ENCODE results near the gene HLF. TPM values are rescaled to one million over a fixed set of nuclear protein-coding genes. Genes with fewer than 3 reads are reported as not detected.

HLF gene
- total RNA-seq, 1 experiment from 2014 or later: not detected

DNA sequence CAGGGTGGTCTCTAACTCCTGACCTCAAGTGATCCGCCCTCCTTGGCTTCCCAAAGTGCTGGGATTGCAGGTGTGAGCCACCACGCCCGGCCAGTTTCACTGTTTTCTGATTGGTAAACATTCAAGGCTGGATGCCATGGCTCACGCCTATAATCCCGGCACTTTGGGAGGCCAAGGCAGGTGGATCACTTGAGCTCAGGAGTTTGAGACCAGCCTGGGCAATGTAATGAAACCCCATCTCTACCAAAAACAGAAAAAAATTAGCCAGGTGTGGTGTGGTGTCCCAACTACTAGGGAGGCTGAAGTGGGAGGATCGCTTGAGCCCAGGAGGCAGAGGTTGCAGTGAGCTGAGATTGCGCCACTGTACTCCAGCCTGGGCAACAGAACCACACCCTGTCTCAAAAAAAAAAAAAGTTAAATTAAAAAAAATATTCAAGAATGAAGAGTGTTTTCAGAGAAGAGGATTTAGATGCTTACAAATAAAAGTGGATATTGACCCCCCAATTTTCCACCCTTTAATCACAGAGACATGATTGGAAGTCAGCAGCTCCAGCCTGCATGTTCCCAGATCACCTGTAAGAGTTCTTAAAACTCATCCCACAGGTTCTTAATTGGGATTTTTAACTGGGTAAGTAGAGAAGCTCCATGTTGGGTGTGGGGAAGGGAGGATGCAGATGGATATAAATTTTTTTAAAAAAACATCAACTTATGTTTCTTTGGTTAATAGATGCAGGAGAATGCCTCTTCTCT lies 23.8 kb downstream of the HLF start:
- H3K36me3 ChIP-seq (ENCODE audit: insufficient read depth, low read length): no peaks in the 10 kb centered on the region
- H3K4me1 ChIP-seq (ENCODE audit: low read length): no peaks in the 10 kb centered on the region
- H3K4me2 ChIP-seq (ENCODE audit: low read depth, low read length, poor library complexity, severe bottlenecking): no peak overlapping the region
- H3K9me3 ChIP-seq (ENCODE audit: low read length): no peaks in the 10 kb centered on the region
- H2AFZ ChIP-seq (ENCODE audit: low read length): no peak overlapping the region
- H3K4me3 ChIP-seq (ENCODE audit: low read length): no peak overlapping the region
- no peak overlapping the region for H3K27ac ChIP-seq (ENCODE audit: low read length)
- H3K9me2 ChIP-seq (replicated peaks; ENCODE audit: insufficient read depth, low read length): no peaks in the 10 kb centered on the region
- H3K79me2 ChIP-seq (ENCODE audit: low read length): no peaks in the 10 kb centered on the region
- H4K20me1 ChIP-seq (ENCODE audit: insufficient read depth, low read depth, low read length): no peaks in the 10 kb centered on the region
- DNase-seq: no peak
- 0 out of 2 replicates have a peak, but pooled peaks cover 4% of the 10 kb centered on the region for H3K27me3 ChIP-seq (ENCODE audit: low read length)
- H3K9ac ChIP-seq (ENCODE audit: low read length): no peak overlapping the region

DNA sequence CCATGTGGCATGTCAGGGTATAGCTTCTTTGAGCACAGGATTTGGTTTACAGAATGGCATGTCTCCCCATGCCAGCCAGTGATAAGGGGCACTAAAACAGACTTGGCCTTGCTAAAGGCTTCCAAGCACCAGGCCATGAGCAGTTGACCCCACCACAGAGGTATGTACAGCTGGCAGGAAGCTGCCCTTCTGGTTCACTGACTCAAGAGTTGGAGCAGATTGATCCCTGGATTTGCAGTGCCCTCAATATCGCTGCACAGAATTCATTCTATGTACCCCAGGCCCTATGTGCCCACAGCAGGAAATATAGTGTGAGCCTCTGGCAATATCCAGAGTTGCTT lies 24.3 kb downstream of the HLF start:
- Histone ChIP-seq H2AFZ (ENCODE audit: low read length) (no peak overlapping the region), H3K9me2 (replicated peaks; ENCODE audit: insufficient read depth, low read length) (no peaks in the 10 kb centered on the region), H3K9ac (ENCODE audit: low read length) (no peak overlapping the region), H3K36me3 (ENCODE audit: insufficient read depth, low read length) (no peaks in the 10 kb centered on the region), H3K4me3 (ENCODE audit: low read length) (no peak overlapping the region), H3K4me1 (ENCODE audit: low read length) (no peaks in the 10 kb centered on the region), H3K79me2 (ENCODE audit: low read length) (no peaks in the 10 kb centered on the region), H4K20me1 (ENCODE audit: insufficient read depth, low read depth, low read length) (no peaks in the 10 kb centered on the region), H3K9me3 (ENCODE audit: low read length) (no peaks in the 10 kb centered on the region), H3K27me3 (ENCODE audit: low read length) (0 out of 2 replicates have a peak, but pooled peaks cover 4% of the 10 kb centered on the region), H3K4me2 (ENCODE audit: low read depth, low read length, poor library complexity, severe bottlenecking) (no peak overlapping the region), H3K27ac (ENCODE audit: low read length) (no peak overlapping the region)
- DNase-seq: no peak

DNA sequence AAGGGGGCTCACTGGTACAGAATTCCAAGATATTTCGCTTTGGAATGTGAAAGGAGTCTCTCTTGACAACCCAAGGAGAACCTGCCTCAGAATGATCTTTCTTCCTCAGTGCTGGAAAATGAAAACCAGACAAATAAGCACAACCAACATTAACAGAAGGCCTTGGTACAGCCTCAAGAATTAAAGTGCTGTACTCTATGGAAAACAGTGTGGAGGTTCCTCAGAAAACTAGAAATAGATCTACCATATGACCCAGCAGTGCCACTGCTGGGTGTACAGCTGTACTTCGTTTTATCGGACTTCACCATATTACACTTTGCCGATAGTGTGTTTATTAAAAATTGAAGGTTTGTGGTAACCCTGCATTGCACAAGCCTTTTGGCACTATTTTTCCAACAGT lies 25.2 kb downstream of the HLF start:
- H3K4me1 ChIP-seq (ENCODE audit: low read length): no peaks in the 10 kb centered on the region
- H3K9me3 ChIP-seq (ENCODE audit: low read length): no peaks in the 10 kb centered on the region
- no peaks in the 10 kb centered on the region for H4K20me1 ChIP-seq (ENCODE audit: insufficient read depth, low read depth, low read length)
- no peak overlapping the region for H2AFZ ChIP-seq (ENCODE audit: low read length)
- no peaks in the 10 kb centered on the region for H3K79me2 ChIP-seq (ENCODE audit: low read length)
- H3K27me3 ChIP-seq (ENCODE audit: low read length): 0 out of 2 replicates have a peak, but pooled peaks cover 4% of the 10 kb centered on the region
- no peaks in the 10 kb centered on the region for H3K36me3 ChIP-seq (ENCODE audit: insufficient read depth, low read length)
- H3K27ac ChIP-seq (ENCODE audit: low read length): no peak overlapping the region
- no peak for DNase-seq
- no peak overlapping the region for H3K4me2 ChIP-seq (ENCODE audit: low read depth, low read length, poor library complexity, severe bottlenecking)
- no peak overlapping the region for H3K9ac ChIP-seq (ENCODE audit: low read length)
- no peak overlapping the region for H3K4me3 ChIP-seq (ENCODE audit: low read length)
- H3K9me2 ChIP-seq (replicated peaks; ENCODE audit: insufficient read depth, low read length): no peaks in the 10 kb centered on the region

DNA sequence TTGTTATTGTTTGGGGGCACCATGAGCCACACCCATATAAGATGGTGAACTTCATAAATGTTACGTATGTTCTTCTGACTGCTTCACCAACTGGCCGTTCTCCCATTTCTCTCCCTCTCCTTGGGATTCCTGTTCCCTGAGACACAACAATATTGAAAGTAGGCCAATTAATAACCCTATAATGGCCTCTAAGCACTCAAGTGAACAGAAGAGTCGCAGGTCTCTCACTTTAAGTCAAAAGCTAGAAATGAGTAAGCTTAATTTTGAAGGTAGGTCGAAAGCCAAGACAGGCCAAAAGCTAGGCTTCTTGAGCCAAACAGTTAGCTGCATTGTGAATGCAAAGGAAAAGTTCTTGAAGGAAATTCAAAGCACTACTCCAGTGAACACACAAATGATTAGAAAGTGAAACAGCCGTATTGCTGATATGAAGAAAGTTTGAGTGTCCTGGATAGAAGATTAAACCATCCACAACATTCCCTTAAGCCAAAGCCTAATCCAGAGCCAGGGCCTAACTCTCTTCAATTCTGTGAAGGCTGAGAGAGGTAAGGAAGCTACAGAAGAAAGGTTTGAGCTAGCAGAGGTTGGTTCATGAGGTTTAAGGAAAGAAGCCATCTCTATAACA lies 25.8 kb downstream of the HLF start:
- no peaks in the 10 kb centered on the region for H3K36me3 ChIP-seq (ENCODE audit: insufficient read depth, low read length)
- no peak overlapping the region for H3K9ac ChIP-seq (ENCODE audit: low read length)
- no peak overlapping the region for H3K4me2 ChIP-seq (ENCODE audit: low read depth, low read length, poor library complexity, severe bottlenecking)
- no peak for DNase-seq
- 0 out of 2 replicates have a peak, but pooled peaks cover 4% of the 10 kb centered on the region for H3K27me3 ChIP-seq (ENCODE audit: low read length)
- H2AFZ ChIP-seq (ENCODE audit: low read length): no peak overlapping the region
- no peaks in the 10 kb centered on the region for H3K9me3 ChIP-seq (ENCODE audit: low read length)
- no peaks in the 10 kb centered on the region for H3K4me1 ChIP-seq (ENCODE audit: low read length)
- H3K4me3 ChIP-seq (ENCODE audit: low read length): no peak overlapping the region
- no peaks in the 10 kb centered on the region for H4K20me1 ChIP-seq (ENCODE audit: insufficient read depth, low read depth, low read length)
- no peaks in the 10 kb centered on the region for H3K79me2 ChIP-seq (ENCODE audit: low read length)
- H3K27ac ChIP-seq (ENCODE audit: low read length): no peak overlapping the region
- no peaks in the 10 kb centered on the region for H3K9me2 ChIP-seq (replicated peaks; ENCODE audit: insufficient read depth, low read length)

DNA sequence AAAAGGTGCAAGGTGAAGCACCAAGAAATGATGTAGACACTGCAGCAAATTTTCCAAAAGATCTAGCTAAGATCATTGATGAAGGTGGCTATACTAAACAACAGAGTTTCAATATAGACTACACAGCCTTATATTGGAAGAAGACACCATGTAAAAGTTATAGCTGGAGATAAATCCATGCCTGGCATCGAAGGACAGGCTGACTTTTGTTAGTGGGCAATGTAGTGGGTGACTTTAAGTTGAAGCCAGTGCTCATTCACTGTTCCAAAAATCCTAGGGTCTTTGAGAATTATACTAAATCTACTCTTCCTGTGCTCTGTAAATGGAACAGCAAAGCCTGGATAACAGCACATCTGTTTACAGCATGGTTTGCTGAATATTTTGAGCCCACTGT lies 26.4 kb downstream of the HLF start:
- Histone ChIP-seq H3K9me3 (ENCODE audit: low read length) (no peaks in the 10 kb centered on the region), H3K27ac (ENCODE audit: low read length) (no peak overlapping the region), H3K4me1 (ENCODE audit: low read length) (no peaks in the 10 kb centered on the region), H3K27me3 (ENCODE audit: low read length) (0 out of 2 replicates have a peak, but pooled peaks cover 4% of the 10 kb centered on the region), H4K20me1 (ENCODE audit: insufficient read depth, low read depth, low read length) (no peaks in the 10 kb centered on the region), H3K9ac (ENCODE audit: low read length) (no peak overlapping the region), H3K4me2 (ENCODE audit: low read depth, low read length, poor library complexity, severe bottlenecking) (no peak overlapping the region), H2AFZ (ENCODE audit: low read length) (no peak overlapping the region), H3K36me3 (ENCODE audit: insufficient read depth, low read length) (no peaks in the 10 kb centered on the region), H3K4me3 (ENCODE audit: low read length) (no peak overlapping the region), H3K9me2 (replicated peaks; ENCODE audit: insufficient read depth, low read length) (no peaks in the 10 kb centered on the region), H3K79me2 (ENCODE audit: low read length) (no peaks in the 10 kb centered on the region)
- DNase-seq: no peak

DNA sequence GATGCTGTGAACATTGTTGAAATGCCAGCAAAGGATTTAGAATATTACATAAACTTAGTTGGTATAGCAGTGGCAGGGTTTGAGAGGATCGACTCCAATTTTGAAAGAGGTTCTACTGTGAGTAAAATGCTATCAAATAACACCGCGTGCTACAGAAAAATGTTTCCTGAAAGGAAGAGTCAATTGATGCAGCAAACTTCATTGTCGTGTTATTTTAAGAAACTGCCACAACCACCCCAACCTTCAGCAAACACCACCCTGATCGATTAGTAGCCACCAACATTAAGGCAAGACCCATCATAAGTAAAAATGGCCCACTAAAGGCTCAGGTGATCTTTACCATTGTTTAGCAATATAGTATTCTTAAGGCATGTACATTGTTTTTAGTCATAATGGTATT lies 27.3 kb downstream of the HLF start:
- no peak for DNase-seq
- Histone ChIP-seq H3K9me3 (ENCODE audit: low read length) (no peaks in the 10 kb centered on the region), H3K27ac (ENCODE audit: low read length) (no peak overlapping the region), H3K9ac (ENCODE audit: low read length) (no peak overlapping the region), H3K4me3 (ENCODE audit: low read length) (no peak overlapping the region), H2AFZ (ENCODE audit: low read length) (no peak overlapping the region), H4K20me1 (ENCODE audit: insufficient read depth, low read depth, low read length) (no peaks in the 10 kb centered on the region), H3K36me3 (ENCODE audit: insufficient read depth, low read length) (no peaks in the 10 kb centered on the region), H3K9me2 (replicated peaks; ENCODE audit: insufficient read depth, low read length) (no peaks in the 10 kb centered on the region), H3K4me2 (ENCODE audit: low read depth, low read length, poor library complexity, severe bottlenecking) (no peak overlapping the region), H3K4me1 (ENCODE audit: low read length) (no peaks in the 10 kb centered on the region), H3K27me3 (ENCODE audit: low read length) (0 out of 2 replicates have a peak, but pooled peaks cover 4% of the 10 kb centered on the region), H3K79me2 (ENCODE audit: low read length) (no peaks in the 10 kb centered on the region)

DNA sequence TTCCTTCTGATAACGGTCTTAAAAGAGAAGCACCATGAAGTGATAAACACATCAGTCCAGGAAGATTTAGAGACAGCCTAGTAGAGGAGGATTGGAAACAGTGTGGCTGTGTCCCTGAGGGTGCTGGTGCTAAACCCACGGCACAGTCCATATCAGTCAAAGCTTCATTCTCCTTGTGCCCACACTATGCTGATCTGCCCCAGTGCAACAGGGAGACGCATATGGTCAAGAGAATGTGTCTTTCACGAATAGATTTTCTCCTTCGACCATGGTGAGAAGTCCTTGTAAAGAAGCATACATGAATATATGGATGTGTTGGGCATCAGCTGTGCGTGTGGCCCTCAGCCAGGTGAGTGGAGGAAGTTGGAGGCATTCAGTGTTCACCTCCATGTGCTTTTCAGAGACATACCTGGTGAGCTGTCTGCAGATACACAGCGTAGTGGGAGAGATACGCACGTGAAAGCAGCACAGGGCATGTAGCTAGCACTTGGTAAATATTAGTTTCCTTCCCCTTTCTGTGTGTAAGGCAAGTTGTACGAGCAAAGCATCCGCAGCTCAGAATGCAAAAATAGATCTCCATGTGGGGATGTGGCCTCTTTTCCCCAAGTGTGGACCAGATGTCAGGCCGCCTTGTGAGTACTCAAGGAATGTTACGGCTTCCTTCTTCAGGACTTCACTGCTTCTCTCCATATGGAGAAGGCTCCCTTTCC lies 29.4 kb downstream of the HLF start:
- no peak for DNase-seq
- no peak overlapping the region for H2AFZ ChIP-seq (ENCODE audit: low read length)

More for the DNA sequence above, 29.4 kb downstream of the HLF start:
- 0 out of 2 replicates have a peak, but pooled peaks cover 4% of the 10 kb centered on the region for H3K27me3 ChIP-seq (ENCODE audit: low read length)
- H3K4me1 ChIP-seq (ENCODE audit: low read length): no peaks in the 10 kb centered on the region
- no peak overlapping the region for H3K4me2 ChIP-seq (ENCODE audit: low read depth, low read length, poor library complexity, severe bottlenecking)
- H3K9me2 ChIP-seq (replicated peaks; ENCODE audit: insufficient read depth, low read length): no peaks in the 10 kb centered on the region
- H3K79me2 ChIP-seq (ENCODE audit: low read length): no peaks in the 10 kb centered on the region
- no peak overlapping the region for H3K4me3 ChIP-seq (ENCODE audit: low read length)
- H4K20me1 ChIP-seq (ENCODE audit: insufficient read depth, low read depth, low read length): no peaks in the 10 kb centered on the region
- H3K9me3 ChIP-seq (ENCODE audit: low read length): no peaks in the 10 kb centered on the region
- H3K36me3 ChIP-seq (ENCODE audit: insufficient read depth, low read length): no peaks in the 10 kb centered on the region
- no peak overlapping the region for H3K9ac ChIP-seq (ENCODE audit: low read length)
- no peak overlapping the region for H3K27ac ChIP-seq (ENCODE audit: low read length)

Measured in Karpas-422 (cell line).